GM12892 (cell line): Measurements from ENCODE around the gene CDH9.

Experiments used
- DNase-seq: peaks from one replicate; pipeline ENCODE4 v3.0.0; 2011; ENCODE audit not compliant: insufficient read length
- FAIRE-seq: peaks from 2 replicates; lab custom pipeline; 2011; peaks lifted over from hg19 to GRCh38; lab: Jason Lieb, UNC
- POLR2A ChIP-seq: IDR thresholded peaks from 2 replicates; pipeline ENCODE4 v1.6.1; 2011; ENCODE audit warnings: low read depth, low read length, control low read depth
- POLR2AphosphoS5 ChIP-seq: IDR thresholded peaks from 2 replicates; pipeline ENCODE4 v1.6.1; 2011; ENCODE audit warnings: low read depth, low read length, control low read depth
- TAF1 ChIP-seq: IDR thresholded peaks from 2 replicates; pipeline ENCODE4 v1.6.1; 2011; ENCODE audit warnings: low read depth, mild to moderate bottlenecking, control low read depth, low read length, borderline replicate concordance

CDH9 gene

DNA sequence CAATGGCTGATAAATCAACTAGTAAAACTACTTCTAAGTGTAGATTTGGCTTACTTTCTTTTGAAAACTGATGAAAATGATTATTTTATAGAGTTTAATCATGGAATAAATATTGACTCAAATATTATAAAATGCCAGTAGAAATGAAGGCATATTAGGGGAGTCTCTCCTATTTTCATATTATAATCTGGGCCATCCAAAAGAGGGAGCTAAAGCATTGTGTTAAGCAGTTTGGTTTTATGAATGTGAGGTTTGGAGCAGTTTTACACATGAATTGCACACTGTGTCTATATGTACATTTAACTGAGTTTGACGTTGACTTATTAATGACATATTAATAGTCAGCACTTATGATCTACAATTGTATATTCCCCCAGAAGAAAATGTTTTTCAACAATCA lies 17.4 kb downstream of the CDH9 start:
- FAIRE-seq = no peak
- no peak for TF ChIP-seq TAF1
- no peak for TF ChIP-seq POLR2AphosphoS5
- TF ChIP-seq POLR2A = no peak
- DNase-seq = no peak

DNA sequence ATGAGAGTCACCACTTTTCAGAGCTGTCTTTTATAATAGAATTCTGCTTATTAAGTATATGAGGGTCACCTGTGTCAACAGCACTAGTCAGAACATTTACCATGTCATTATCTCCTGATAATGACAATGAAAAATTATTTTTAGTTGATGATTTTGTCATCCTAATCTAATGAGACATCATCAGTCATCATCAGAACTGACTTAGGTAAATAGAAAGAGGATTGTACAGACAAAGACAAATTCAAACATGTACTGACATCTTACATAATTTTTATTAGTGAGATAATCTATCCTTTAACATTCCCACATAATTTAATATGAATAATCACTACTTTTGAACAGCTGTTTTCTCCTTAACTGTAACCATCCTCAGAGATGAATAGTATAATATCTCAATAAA lies 22.6 kb downstream of the CDH9 start:
- TF ChIP-seq POLR2A (no peak), TAF1 (no peak), POLR2AphosphoS5 (no peak)
- no peak for DNase-seq
- FAIRE-seq = no peak

GRCh38 chr5:27011274-27011673 lies 27.1 kb downstream of the CDH9 start:
- no peak for FAIRE-seq
- DNase-seq = no peak
- TF ChIP-seq POLR2A (no peak), POLR2AphosphoS5 (no peak), TAF1 (no peak)

- DNase-seq = no peak
- TF ChIP-seq TAF1 (no peak), POLR2A (no peak), POLR2AphosphoS5 (no peak)
- FAIRE-seq = no peak
Measured at GRCh38 chr5:27010646-27011045, 27.7 kb downstream of the CDH9 start.

DNA sequence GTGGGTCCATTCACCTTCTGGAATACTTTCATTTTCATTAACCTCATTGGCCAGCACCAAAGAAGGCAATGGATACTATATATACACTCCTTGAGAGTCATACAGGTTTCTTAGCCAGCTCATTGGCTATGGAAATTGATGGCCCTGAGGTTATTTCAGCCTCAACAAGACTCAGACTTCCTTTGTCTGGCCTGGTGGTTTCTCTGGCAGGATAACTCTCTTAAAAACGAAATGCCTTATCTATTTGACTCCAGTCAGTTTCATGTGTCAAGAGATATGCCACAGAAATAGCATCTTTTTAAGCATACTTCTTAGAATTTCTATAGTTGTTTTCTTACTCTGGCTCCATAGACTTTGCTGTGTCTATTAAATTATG lies 28.9 kb downstream of the CDH9 start:
- FAIRE-seq (no peak), DNase-seq (no peak)
- no peak for TF ChIP-seq TAF1
- TF ChIP-seq POLR2A = no peak
- TF ChIP-seq POLR2AphosphoS5 = no peak

DNA sequence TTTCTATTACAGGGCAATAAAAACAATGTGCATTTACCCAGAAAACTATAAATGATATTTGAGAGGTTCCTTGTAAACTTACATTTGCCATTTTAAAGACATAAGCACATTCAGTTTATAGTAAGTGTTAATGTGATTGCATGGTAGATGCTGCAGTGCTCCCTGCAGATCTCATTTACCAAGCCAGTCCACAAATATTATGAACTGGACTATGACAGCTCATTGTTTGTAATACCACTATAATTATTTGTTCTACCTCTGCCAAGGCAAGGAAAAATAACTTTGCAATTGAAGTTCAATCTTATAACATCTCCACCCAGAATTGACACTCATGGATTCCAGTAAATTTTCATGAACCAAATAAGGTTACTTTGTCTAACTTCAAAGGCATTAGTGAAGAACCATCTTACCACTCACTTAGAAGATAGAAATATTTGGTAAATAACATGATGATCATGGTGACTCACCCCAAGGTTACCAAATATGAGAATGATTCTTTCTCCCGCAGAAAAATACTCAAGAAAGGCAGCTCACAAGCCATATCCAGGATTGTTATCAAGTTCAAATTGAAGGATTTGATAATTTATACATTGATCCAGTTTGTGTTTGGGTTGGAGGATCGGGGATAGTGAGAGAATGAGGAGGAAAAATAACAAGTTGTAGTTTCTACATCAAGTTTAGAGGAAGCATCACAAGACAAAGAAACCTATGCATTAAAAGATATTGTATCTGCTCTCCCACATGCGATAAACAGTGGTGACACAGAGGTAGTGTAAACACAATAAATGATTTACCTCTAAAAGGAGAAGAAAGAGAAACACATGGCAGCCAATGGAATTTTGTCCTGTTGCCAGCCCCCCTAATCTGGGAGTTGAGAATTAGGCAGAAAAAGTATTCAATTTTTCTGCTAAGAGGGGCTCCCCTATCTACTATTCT lies 29.5 kb downstream of the CDH9 start:
- TF ChIP-seq TAF1 (no peak), POLR2A (no peak), POLR2AphosphoS5 (no peak)
- FAIRE-seq = no peak
- DNase-seq = no peak

GRCh38 chr5:27007121-27007520 lies 31.3 kb downstream of the CDH9 start:
- FAIRE-seq = no peak

DNA sequence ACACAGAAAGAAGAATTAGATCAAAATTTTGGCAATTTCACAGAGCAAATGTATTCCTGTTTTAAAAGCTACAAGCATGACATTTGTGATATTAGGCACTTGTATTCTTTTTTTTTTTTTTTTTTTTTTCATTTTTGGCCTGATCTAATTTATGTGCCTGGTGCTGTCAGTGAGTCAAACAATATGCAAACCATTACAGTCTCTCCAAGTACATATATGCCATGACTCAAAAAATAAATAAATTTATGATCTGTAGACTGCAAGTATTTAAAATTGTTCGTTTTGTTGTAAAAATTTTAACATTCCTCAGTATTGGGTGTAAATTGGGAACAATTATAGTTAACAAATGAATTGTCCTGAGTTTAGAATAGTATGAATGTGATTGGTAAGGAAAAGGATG lies 51.4 kb downstream of the CDH9 start:
- TF ChIP-seq POLR2A (no peak), TAF1 (no peak), POLR2AphosphoS5 (no peak)

More at GRCh38 chr5:27007121-27007520, 31.3 kb downstream of the CDH9 start:
- no peak for TF ChIP-seq POLR2AphosphoS5
- no peak for TF ChIP-seq TAF1
- TF ChIP-seq POLR2A = no peak
- DNase-seq = no peak

DNA sequence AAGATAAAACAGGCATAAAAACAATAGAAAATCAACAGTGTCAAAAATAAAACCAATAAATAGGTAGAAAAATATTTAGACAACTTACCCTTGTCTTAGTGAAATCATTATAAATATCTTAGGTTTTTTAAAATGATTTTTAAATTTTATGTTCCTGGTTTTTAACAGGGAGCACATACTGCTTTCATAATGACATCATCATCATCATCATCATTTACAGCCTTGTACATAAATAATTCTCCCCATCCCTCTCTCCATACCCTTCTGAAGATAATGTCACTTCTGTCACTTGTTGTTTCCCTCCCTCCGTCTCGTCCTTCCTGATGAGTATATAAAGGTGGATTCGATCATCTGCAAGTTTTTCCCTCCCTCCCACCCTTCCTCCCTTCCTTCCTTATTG lies 56.6 kb downstream of the CDH9 start:
- no peak for TF ChIP-seq POLR2A
- no peak for TF ChIP-seq POLR2AphosphoS5
- no peak for TF ChIP-seq TAF1
- FAIRE-seq = no peak
- DNase-seq = no peak

More for the DNA sequence above, 51.4 kb downstream of the CDH9 start:
- no peak for DNase-seq
- no peak for FAIRE-seq

DNA sequence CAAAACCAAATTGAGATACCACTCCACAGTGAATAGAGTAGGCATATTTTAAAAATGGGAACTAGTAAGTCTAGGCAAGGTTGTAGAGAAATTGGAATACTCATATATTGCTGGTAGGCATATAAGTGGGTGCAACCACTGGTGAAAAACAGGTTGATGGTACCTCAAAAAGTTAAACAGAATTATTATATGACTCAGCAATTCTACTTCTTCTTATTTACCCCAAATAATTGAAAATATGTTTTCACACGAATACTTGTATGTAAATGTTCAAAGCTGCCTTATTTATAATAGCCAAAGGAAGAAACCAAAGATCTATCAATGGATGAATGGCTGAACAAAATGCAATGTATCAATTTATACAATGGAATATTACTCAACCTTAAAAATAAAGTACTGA lies 79.1 kb downstream of the CDH9 start:
- DNase-seq = no peak
- no peak for FAIRE-seq
- no peak for TF ChIP-seq POLR2A
- no peak for TF ChIP-seq TAF1
- TF ChIP-seq POLR2AphosphoS5 = no peak

DNA sequence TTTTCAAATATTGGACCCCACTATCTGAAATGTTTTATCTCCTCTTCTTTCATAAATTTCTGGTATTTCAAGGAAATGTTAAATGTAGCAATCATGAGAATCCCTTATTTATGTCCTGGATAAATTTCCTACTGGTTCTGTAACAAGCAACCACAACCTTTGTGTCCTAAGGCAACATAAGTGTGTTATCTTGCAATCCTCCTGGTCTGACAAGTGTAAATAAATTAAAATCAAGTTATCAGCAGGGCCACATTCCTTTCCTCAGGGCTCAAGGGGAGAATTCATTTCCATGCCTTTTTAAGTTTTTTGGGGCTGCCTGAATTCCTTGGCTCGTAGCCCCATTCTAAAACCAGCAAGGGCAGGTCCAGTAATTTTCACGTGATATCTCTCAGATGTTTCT lies 83.2 kb downstream of the CDH9 start:
- DNase-seq (no peak), FAIRE-seq (no peak)
- no peak for TF ChIP-seq POLR2AphosphoS5
- TF ChIP-seq TAF1 = no peak
- TF ChIP-seq POLR2A = no peak

- no peak for FAIRE-seq
Measured at GRCh38 chr5:26948921-26949320, 89.5 kb downstream of the CDH9 start.

DNA sequence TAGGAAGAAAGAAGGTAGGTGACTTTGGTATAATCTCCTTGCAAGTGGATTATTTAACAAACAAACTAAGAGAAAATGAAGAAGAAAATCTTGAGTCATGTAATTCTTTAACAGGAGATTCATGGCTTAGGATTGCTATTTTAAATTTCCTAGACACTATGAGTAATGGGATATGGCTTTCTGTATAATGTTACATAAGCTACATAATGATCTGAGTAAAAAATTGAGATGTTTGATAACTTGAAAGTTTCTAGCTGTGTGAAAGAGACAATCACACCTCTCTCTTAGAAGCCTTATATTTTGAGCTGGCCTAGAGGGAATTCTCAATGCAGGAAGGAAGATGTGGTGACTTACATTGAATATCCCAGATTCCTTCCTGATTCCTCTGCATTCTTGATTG lies 92.5 kb downstream of the CDH9 start:
- FAIRE-seq (no peak), DNase-seq (no peak)
- TF ChIP-seq TAF1 (no peak), POLR2A (no peak), POLR2AphosphoS5 (no peak)

More at GRCh38 chr5:26948921-26949320, 89.5 kb downstream of the CDH9 start:
- no peak for TF ChIP-seq POLR2AphosphoS5
- no peak for TF ChIP-seq POLR2A
- TF ChIP-seq TAF1 = no peak
- no peak for DNase-seq
